MM.1S (cell line): ENCODE results near the gene SF3B2.

Source experiments
- EZH2 ChIP-seq: fragments of 300-600 bp; sonication (generic); optimal IDR thresholded peaks from 2 replicates; pipeline ENCODE3; 2017; ENCODE audit warnings: low read depth, mild to moderate bottlenecking, antibody characterized with exemption, low read length, mixed read lengths
- EZH2phosphoT487 ChIP-seq: fragments of 300-600 bp; sonication (generic); IDR thresholded peaks from 2 replicates; pipeline ENCODE4 v1.6.1; 2018; ENCODE audit warnings: antibody characterized with exemption, low read length
- TF ChIP-seq, protein P1 (sequence below): fragments of 300-600 bp; sonication (generic); IDR thresholded peaks from 2 replicates; pipeline ENCODE4 v1.5.1; 2016; ENCODE audit warnings: antibody characterized with exemption, low read length, mixed read lengths

DNA sequence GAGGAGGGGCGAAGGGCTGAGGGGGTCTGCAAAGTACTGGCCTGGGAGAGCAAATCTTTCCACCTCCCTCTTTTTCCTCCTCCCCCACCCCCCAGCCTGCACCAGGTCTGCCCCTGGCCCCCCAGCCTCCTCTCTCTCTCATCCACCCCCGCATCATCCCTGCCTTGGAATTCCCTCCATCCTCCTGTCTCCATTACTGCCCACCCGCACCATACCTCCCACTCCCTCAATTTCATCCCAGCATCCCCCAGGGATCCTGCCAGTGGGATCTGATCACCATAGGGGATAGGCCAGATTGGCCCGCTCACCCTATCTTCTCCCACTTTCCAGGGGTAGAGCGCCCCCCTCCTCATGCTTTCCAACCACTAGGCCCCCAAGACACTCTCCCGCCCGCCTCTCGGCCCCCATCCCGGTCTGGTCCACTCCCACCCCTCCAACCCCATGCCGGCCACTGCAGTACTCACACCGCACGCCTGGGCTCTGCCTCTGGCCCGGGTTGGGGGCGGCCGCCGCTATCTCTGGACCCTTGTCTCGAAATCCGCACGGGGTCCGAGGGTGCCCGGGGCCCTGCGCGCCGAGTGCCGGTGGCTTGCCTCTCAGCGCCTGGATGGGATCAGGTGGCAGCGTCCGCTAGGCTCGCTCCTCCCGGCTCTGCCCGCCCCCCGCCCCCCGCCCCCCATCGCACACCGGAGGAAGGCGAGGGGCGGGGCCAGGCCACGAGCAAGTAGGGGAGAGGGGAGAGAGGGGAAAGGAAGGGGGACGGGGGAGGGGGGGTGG is 3.4 kb upstream of the SF3B2 start, which contains the start of gene GAL3ST3:
- TF ChIP-seq, protein P1, sequence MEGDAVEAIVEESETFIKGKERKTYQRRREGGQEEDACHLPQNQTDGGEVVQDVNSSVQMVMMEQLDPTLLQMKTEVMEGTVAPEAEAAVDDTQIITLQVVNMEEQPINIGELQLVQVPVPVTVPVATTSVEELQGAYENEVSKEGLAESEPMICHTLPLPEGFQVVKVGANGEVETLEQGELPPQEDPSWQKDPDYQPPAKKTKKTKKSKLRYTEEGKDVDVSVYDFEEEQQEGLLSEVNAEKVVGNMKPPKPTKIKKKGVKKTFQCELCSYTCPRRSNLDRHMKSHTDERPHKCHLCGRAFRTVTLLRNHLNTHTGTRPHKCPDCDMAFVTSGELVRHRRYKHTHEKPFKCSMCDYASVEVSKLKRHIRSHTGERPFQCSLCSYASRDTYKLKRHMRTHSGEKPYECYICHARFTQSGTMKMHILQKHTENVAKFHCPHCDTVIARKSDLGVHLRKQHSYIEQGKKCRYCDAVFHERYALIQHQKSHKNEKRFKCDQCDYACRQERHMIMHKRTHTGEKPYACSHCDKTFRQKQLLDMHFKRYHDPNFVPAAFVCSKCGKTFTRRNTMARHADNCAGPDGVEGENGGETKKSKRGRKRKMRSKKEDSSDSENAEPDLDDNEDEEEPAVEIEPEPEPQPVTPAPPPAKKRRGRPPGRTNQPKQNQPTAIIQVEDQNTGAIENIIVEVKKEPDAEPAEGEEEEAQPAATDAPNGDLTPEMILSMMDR = no peak
- TF ChIP-seq EZH2phosphoT487 (no peak), EZH2 (no peak)
